ENCODE data around the gene C15orf62. TPM values are rescaled to one million over a fixed set of nuclear protein-coding genes. Genes with fewer than 3 reads are reported as not detected.
A peak's percentile ranks its signal among the peaks of the same experiment; 100 is the strongest.

C15orf62 gene
- total and polyA plus RNA-seq, 2 donors: 1.1 to 1.8 TPM

DNA sequence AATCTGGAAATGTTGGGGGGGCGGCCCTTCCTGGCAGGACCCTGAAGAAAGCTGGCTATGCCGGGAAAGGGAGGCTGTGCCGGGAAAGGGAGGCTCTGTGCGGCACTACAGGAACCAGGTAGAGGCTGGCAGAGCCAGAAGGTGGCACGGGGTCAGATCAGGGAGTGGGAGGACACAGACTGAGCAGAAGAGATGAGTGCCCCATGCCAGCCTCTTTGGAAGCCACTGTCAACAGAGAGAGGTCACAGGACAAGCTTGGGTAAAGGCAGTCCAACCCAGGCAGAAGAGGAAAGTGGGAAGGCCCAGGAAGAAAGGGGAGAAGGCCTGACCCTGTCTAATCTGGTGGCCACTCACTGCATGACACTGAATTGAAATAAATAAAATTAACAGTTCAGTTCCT is 1.5 kb downstream of the C15orf62 start:
- Histone ChIP-seq H3K36me3 (ENCODE audit: control insufficient read depth in 2 of 2, insufficient read depth in 2 of 2, low read length in 1 of 2) (peaks cover 50 to 61% of the 10 kb centered on the region in 2 donors), H3K27me3 (ENCODE audit: control insufficient read depth in 2 of 2, insufficient read depth in 1 of 2, low read length in 1 of 2) (no peaks in the 10 kb centered on the region), H3K4me3 (ENCODE audit: low read length in 2 of 2) (no peak overlapping the region), H3K27ac (ENCODE audit: low read depth in 1 of 2, low read length in 1 of 2) (no peak overlapping the region), H3K4me1 (ENCODE audit: control insufficient read depth in 2 of 2, insufficient read depth in 2 of 2, low read length in 2 of 2) (peaks cover 16 to 38% of the 10 kb centered on the region in 2 donors), H3K9me3 (ENCODE audit: control insufficient read depth in 2 of 2, insufficient read depth in 1 of 2, low read length in 1 of 2) (no peaks in the 10 kb centered on the region)
- over 99% methylated on average over 5 of the region's 5 CpGs for WGBS
- DNase-seq (ENCODE audit: low read depth in 6 of 9, low spot score in 9 of 9): no peak

DNA sequence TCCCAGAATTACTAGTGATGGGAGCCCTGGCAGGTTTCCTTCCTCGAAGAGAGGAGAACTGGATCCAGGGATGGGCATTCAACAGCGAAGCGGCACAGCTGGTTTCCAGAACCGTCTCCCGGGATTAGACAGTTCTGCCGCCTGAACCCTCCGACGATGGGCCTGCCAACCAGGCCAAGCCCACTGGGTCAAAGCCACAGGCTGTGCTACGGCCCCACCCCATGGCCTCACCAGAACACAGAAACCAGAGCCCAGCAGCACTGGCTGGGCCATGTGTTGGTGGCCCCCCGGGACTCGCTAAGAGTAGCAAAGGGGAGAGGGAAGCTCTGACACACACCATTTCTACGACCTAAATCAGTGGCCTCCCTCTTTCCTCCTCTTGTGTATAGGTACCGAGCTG is 2.2 kb downstream of the C15orf62 start:
- Histone ChIP-seq H3K9me3 (ENCODE audit: control insufficient read depth in 2 of 2, insufficient read depth in 1 of 2, low read length in 1 of 2) (no peaks in the 10 kb centered on the region), H3K27ac (ENCODE audit: low read depth in 1 of 2, low read length in 1 of 2) (no peak overlapping the region), H3K36me3 (ENCODE audit: control insufficient read depth in 2 of 2, insufficient read depth in 2 of 2, low read length in 1 of 2) (peaks cover 56 to 64% of the 10 kb centered on the region in 2 donors), H3K27me3 (ENCODE audit: control insufficient read depth in 2 of 2, insufficient read depth in 1 of 2, low read length in 1 of 2) (no peaks in the 10 kb centered on the region), H3K4me3 (ENCODE audit: low read length in 2 of 2) (no peak overlapping the region), H3K4me1 (ENCODE audit: control insufficient read depth in 2 of 2, insufficient read depth in 2 of 2, low read length in 2 of 2) (peaks cover 22 to 42% of the 10 kb centered on the region in 2 donors)
- WGBS: 95% methylated on average over 13 of the region's 13 CpGs
- DNase-seq (ENCODE audit: low read depth in 6 of 9, low spot score in 9 of 9): no peak

DNA sequence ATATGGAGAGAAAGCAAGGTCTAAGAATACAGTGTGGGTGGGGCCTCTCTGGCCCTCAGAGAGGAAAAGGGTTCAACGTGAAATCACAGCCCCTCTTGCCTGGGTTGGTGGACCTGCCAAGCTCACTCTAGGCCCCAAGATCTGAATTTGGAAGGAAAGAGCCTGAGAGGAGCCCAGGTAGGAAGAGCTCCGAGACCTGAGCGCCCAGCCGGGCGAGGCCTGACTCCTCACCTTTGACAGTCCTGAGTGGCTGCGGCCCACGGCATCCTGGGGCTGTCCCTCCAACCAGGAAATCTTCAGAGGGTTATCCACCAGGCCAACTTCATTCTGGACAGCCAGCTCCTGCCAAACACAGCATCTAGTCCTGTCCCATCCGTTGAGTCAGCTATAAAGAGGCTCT is 3.7 kb downstream of the C15orf62 start:
- no peak overlapping the region for H3K4me3 ChIP-seq (ENCODE audit: low read length in 2 of 2)
- no peak for DNase-seq (ENCODE audit: low read depth in 6 of 9, low spot score in 9 of 9)
- no peaks in the 10 kb centered on the region for H3K9me3 ChIP-seq (ENCODE audit: control insufficient read depth in 2 of 2, insufficient read depth in 1 of 2, low read length in 1 of 2)
- H3K27me3 ChIP-seq (ENCODE audit: control insufficient read depth in 2 of 2, insufficient read depth in 1 of 2, low read length in 1 of 2): no peaks in the 10 kb centered on the region
- 98% methylated on average over 8 of the region's 8 CpGs for WGBS
- H3K36me3 ChIP-seq (ENCODE audit: control insufficient read depth in 2 of 2, insufficient read depth in 2 of 2, low read length in 1 of 2): peaks cover 46 to 52% of the 10 kb centered on the region in 2 donors
- peaks cover 21 to 39% of the 10 kb centered on the region in 2 donors for H3K4me1 ChIP-seq (ENCODE audit: control insufficient read depth in 2 of 2, insufficient read depth in 2 of 2, low read length in 2 of 2)
- no peak overlapping the region for H3K27ac ChIP-seq (ENCODE audit: low read depth in 1 of 2, low read length in 1 of 2)

DNA sequence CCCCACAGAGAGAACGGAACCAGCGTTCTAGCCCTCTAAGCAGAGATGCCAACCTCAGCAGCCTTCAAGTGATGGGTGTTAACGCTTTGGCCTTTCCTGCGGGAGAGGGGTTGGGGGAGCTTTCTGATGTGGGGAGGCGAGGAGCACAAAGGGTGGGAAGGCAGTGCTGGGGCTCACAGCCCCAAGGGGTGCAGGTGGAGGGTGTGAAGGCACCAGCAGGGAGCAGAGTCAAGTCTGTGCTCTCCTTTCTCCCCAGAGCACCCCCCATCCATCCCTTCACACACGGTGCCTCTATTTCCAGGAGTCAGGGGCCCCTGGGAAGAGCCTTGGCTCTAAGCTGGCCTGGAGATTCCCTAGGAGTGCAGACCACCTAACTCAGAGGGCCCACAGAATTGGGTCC is 4.1 kb downstream of the C15orf62 start:
- no peaks in the 10 kb centered on the region for H3K27me3 ChIP-seq (ENCODE audit: control insufficient read depth in 2 of 2, insufficient read depth in 1 of 2, low read length in 1 of 2)
- H3K4me1 ChIP-seq (ENCODE audit: control insufficient read depth in 2 of 2, insufficient read depth in 2 of 2, low read length in 2 of 2): peaks cover 17 to 35% of the 10 kb centered on the region in 2 donors
- H3K4me3 ChIP-seq (ENCODE audit: low read length in 2 of 2): no peak overlapping the region
- no peak overlapping the region for H3K27ac ChIP-seq (ENCODE audit: low read depth in 1 of 2, low read length in 1 of 2)
- 95% methylated on average over 6 of the region's 6 CpGs for WGBS
- H3K9me3 ChIP-seq (ENCODE audit: control insufficient read depth in 2 of 2, insufficient read depth in 1 of 2, low read length in 1 of 2): no peaks in the 10 kb centered on the region
- DNase-seq (ENCODE audit: low read depth in 6 of 9, low spot score in 9 of 9): no peak
- peaks cover 50 to 56% of the 10 kb centered on the region in 2 donors for H3K36me3 ChIP-seq (ENCODE audit: control insufficient read depth in 2 of 2, insufficient read depth in 2 of 2, low read length in 1 of 2)

DNA sequence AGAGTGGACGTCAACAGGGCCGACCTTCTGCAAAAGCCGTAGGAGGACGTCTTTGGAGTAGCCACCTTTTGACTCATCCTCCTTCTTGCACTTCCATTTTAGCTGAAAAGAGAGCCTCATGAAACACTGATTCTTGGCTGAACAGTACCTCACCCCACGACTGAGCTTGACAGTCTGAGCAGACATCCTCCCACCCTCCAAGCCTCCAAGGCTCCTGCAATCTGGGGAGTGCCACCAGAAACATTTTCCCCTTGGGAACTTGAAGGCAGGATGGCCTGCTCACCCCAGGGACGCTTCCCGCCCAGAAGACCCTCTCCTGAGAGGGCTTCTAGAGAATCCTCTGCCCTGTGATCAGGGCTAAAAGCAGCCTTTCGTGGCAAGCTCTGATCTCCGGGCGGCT is 5.2 kb downstream of the C15orf62 start:
- WGBS: 97% methylated on average over 10 of the region's 10 CpGs
- no peak overlapping the region for H3K4me3 ChIP-seq (ENCODE audit: low read length in 2 of 2)
- H3K36me3 ChIP-seq (ENCODE audit: control insufficient read depth in 2 of 2, insufficient read depth in 2 of 2, low read length in 1 of 2): peaks cover 59 to 66% of the 10 kb centered on the region in 2 donors
- H3K27ac ChIP-seq (ENCODE audit: low read depth in 1 of 2, low read length in 1 of 2): no peak overlapping the region
- peaks cover 7 to 24% of the 10 kb centered on the region in 2 donors for H3K4me1 ChIP-seq (ENCODE audit: control insufficient read depth in 2 of 2, insufficient read depth in 2 of 2, low read length in 2 of 2)
- no peaks in the 10 kb centered on the region for H3K9me3 ChIP-seq (ENCODE audit: control insufficient read depth in 2 of 2, insufficient read depth in 1 of 2, low read length in 1 of 2)
- H3K27me3 ChIP-seq (ENCODE audit: control insufficient read depth in 2 of 2, insufficient read depth in 1 of 2, low read length in 1 of 2): no peaks in the 10 kb centered on the region
- no peak for DNase-seq (ENCODE audit: low read depth in 6 of 9, low spot score in 9 of 9)

DNA sequence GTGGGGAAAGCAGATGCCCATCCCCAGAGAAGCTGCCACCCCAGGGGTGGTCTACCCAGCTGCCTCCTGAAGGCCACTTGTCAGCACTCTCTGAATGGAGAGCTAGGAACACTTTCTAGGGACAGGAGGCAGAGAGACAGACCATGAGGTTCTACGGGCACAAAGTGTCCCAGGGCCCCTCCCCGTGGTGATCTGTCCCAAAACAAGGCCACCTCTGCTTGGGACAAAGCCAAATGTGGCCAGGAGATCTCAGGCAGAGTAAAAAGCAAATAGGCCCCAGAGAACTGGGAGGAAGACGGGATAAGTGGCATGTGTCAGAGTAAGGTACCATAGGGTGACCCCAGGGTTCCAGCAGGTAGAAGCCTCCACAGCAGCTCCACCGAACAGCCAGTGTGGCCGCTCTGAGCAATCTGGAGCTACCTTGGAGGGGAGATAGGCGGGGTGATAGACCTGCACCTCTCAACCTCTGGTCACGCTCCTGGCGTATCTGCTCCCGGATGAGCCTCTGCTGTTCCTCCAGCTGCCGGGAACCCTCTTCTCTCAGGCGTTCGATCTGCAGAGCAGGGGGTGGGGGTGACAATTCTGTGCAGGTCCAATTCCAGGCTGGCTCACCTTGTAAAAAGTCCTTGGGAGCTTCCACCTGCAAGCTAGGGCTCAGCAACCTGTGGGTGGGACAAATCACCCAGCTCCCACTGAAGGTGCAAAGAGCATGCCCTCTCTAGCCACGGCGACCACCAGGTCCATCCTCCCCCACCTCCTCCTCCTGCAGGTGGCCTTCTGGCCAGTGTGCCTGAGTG is 6.2 kb downstream of the C15orf62 start:
- Histone ChIP-seq H3K27me3 (ENCODE audit: control insufficient read depth in 2 of 2, insufficient read depth in 1 of 2, low read length in 1 of 2) (no peaks in the 10 kb centered on the region), H3K36me3 (ENCODE audit: control insufficient read depth in 2 of 2, insufficient read depth in 2 of 2, low read length in 1 of 2) (peaks cover 59 to 66% of the 10 kb centered on the region in 2 donors), H3K9me3 (ENCODE audit: control insufficient read depth in 2 of 2, insufficient read depth in 1 of 2, low read length in 1 of 2) (no peaks in the 10 kb centered on the region), H3K4me1 (ENCODE audit: control insufficient read depth in 2 of 2, insufficient read depth in 2 of 2, low read length in 2 of 2) (peaks cover 6 to 14% of the 10 kb centered on the region in 2 donors), H3K27ac (ENCODE audit: low read depth in 1 of 2, low read length in 1 of 2) (no peak overlapping the region), H3K4me3 (ENCODE audit: low read length in 2 of 2) (no peak overlapping the region)
- no peak for DNase-seq (ENCODE audit: low read depth in 6 of 9, low spot score in 9 of 9)
- WGBS: 99% methylated on average over 14 of the region's 14 CpGs

DNA sequence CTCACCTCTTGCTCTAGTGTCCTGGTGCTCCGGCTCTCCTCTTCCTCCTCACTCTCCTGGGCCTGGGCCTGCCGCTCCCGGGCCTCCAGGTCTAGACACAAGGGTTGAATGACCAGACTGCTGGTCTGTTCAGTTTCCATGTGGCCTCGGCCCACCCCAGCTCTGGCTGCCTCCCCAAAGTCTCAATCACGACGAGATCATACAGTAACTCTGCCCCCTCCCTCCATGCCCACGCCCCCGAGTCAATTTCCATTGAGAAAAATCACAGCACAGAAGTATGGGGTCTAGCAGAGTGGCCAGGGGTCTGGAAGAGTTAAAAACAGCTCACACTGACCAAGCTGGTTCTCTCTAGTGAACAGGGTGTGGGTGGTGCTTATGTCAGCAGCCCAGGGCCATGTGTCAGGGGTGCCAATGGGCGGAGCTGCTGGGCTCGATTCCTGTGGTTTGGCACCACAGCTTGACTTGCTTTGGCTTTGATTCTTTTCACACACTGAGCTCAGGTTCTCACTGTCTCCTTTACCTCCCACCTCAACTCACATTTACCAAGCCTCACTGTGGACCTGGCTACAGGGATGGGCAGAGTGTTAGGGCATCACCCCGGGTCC is 6.9 kb downstream of the C15orf62 start:
- Histone ChIP-seq H3K4me3 (ENCODE audit: low read length in 2 of 2) (no peak overlapping the region), H3K27me3 (ENCODE audit: control insufficient read depth in 2 of 2, insufficient read depth in 1 of 2, low read length in 1 of 2) (no peaks in the 10 kb centered on the region), H3K36me3 (ENCODE audit: control insufficient read depth in 2 of 2, insufficient read depth in 2 of 2, low read length in 1 of 2) (peaks cover 59 to 63% of the 10 kb centered on the region in 2 donors), H3K4me1 (ENCODE audit: control insufficient read depth in 2 of 2, insufficient read depth in 2 of 2, low read length in 2 of 2) (peaks cover 6 to 7% of the 10 kb centered on the region in 2 donors), H3K9me3 (ENCODE audit: control insufficient read depth in 2 of 2, insufficient read depth in 1 of 2, low read length in 1 of 2) (no peaks in the 10 kb centered on the region), H3K27ac (ENCODE audit: low read depth in 1 of 2, low read length in 1 of 2) (no peak overlapping the region)
- DNase-seq (ENCODE audit: low read depth in 6 of 9, low spot score in 9 of 9): peak in 2 of 9 donors; percentile 46 to 65
- 80% methylated on average over 11 of the region's 11 CpGs for WGBS

DNA sequence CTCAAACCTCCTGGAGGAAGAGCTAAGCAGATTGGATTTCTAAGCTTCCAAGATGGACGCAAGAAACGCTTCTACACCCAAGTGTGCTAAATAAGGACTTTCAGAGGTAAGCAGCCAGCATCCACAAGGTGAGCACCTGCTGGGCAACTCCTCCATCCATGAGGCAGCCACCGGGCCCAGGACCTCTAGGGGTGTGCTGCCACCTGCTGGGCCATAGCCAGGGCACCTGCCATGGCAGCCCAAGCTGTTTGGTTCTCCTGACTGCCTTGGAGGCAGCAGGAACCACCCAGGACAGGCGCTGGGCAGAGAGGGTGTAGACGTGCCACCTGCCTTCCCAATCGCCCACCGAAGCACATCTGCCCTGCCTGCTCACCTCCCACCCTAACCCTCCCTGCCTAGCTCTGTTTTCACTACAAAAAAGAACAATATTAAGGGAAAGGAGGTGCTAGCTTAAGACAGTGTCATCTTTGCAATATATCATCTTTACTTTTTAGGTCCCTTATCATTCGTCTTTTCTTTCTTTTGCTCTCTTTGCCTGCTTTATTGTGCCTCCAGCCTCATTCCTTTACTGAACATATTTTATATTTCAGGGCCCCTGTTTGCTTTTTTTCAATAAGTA is 12.9 kb downstream of the C15orf62 start:
- H3K27ac ChIP-seq (ENCODE audit: low read depth in 1 of 2, low read length in 1 of 2): no peak overlapping the region
- no peak overlapping the region for H3K4me3 ChIP-seq (ENCODE audit: low read length in 2 of 2)
- H3K4me1 ChIP-seq (ENCODE audit: control insufficient read depth in 2 of 2, insufficient read depth in 2 of 2, low read length in 2 of 2): peaks cover 0 to 5% of the 10 kb centered on the region in 2 donors
- no peaks in the 10 kb centered on the region for H3K27me3 ChIP-seq (ENCODE audit: control insufficient read depth in 2 of 2, insufficient read depth in 1 of 2, low read length in 1 of 2)
- H3K9me3 ChIP-seq (ENCODE audit: control insufficient read depth in 2 of 2, insufficient read depth in 1 of 2, low read length in 1 of 2): no peaks in the 10 kb centered on the region
- WGBS: 48% methylated on average over 8 of the region's 8 CpGs
- peak in 6 of 9 donors; percentile 36 to 83 (median 66) for DNase-seq (ENCODE audit: low read depth in 6 of 9, low spot score in 9 of 9)
- peaks cover 12 to 19% of the 10 kb centered on the region in 2 donors for H3K36me3 ChIP-seq (ENCODE audit: control insufficient read depth in 2 of 2, insufficient read depth in 2 of 2, low read length in 1 of 2)

DNA sequence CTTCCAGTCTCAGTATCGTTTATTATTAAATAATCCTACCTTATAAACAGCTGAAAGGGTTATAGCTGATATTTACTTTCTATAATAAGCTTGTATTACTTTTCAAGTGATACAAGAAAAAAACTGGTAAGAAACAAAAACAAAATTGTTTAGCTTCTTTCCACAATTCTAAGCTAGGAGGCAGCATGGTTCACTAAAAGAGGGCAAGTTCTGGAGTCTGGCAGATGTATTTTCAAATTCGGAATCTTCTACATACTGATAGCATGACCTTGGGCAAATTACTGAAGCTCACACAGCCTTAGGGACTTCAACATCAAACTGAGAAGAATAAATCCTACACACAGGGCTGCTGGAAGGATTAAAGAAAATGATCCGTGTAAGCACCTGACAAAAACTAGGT is 15.4 kb downstream of the C15orf62 start:
- DNase-seq (ENCODE audit: low read depth in 6 of 9, low spot score in 9 of 9): no peak
- Histone ChIP-seq H3K4me1 (ENCODE audit: control insufficient read depth in 2 of 2, insufficient read depth in 2 of 2, low read length in 2 of 2) (peaks cover 4 to 7% of the 10 kb centered on the region in 2 donors), H3K27ac (ENCODE audit: low read depth in 1 of 2, low read length in 1 of 2) (no peak overlapping the region), H3K9me3 (ENCODE audit: control insufficient read depth in 2 of 2, insufficient read depth in 1 of 2, low read length in 1 of 2) (no peaks in the 10 kb centered on the region), H3K4me3 (ENCODE audit: low read length in 2 of 2) (no peak overlapping the region), H3K36me3 (ENCODE audit: control insufficient read depth in 2 of 2, insufficient read depth in 2 of 2, low read length in 1 of 2) (peaks cover 0 to 4% of the 10 kb centered on the region in 2 donors), H3K27me3 (ENCODE audit: control insufficient read depth in 2 of 2, insufficient read depth in 1 of 2, low read length in 1 of 2) (no peaks in the 10 kb centered on the region)
- 96% methylated on average over 3 of the region's 3 CpGs for WGBS
